AG09309 (cell line): ENCODE results near the gene SLC4A11.

ENCODE experiments used
- DNase-seq: peaks from one replicate; pipeline ENCODE4 v3.0.0-alpha.2; 2010; ENCODE audit warnings: low read depth
- H3K4me3 ChIP-seq: 2 replicates; pipeline ENCODE4 v1.5.1; 2011; ENCODE audit warnings: mild to moderate bottlenecking, low read depth, low read length, moderate library complexity; ENCODE audit not compliant: control insufficient read depth
- TF ChIP-seq, protein P1 (sequence below): IDR thresholded peaks from 2 replicates; pipeline ENCODE4 v1.5.1; 2011; ENCODE audit warnings: mild to moderate bottlenecking, low read depth, low read length, inconsistent platforms; ENCODE audit not compliant: insufficient read depth, control insufficient read depth; ENCODE audit errors: missing control alignments

The SLC4A11 gene

DNA sequence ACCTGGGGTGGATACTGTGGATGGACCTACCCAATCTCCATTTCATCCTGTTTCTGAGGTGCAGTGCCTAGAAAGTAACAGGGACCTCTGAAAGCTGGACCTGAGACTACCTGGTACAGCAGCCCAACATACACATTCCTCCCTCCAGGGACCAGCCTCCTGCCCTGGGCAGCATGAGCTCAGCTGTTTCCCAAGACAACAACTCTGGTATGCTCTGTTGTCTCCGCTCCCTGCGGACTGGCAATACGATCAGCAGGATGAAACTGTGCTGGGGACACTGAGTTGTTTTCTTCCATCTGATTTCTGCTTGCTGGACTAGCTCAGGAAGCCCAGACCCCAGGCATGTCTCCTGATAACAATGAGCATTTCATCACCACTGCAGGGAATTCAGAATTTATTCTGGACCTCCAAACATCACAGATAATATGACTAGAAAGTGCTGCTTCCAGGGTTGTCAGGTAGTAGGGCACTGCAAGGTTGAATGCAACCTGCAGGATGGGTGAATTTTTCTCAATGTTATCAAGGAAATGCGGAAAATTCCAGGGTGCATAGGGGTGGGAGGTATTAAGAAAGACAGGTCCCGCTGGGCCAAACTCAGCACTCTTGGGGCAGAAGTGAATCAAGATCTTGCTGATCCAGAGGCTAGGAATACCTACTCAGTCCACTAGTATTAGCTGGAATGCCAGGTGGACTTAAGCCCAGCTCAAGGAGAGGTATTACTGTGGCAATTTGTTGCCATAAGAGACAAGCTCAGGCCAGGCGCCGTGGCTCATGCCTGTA, 38.9 kb upstream of the SLC4A11 start:
- no peak for DNase-seq
- H3K4me3 ChIP-seq = no peak overlapping the region
- TF ChIP-seq, protein P1, sequence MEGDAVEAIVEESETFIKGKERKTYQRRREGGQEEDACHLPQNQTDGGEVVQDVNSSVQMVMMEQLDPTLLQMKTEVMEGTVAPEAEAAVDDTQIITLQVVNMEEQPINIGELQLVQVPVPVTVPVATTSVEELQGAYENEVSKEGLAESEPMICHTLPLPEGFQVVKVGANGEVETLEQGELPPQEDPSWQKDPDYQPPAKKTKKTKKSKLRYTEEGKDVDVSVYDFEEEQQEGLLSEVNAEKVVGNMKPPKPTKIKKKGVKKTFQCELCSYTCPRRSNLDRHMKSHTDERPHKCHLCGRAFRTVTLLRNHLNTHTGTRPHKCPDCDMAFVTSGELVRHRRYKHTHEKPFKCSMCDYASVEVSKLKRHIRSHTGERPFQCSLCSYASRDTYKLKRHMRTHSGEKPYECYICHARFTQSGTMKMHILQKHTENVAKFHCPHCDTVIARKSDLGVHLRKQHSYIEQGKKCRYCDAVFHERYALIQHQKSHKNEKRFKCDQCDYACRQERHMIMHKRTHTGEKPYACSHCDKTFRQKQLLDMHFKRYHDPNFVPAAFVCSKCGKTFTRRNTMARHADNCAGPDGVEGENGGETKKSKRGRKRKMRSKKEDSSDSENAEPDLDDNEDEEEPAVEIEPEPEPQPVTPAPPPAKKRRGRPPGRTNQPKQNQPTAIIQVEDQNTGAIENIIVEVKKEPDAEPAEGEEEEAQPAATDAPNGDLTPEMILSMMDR = no peak

DNA sequence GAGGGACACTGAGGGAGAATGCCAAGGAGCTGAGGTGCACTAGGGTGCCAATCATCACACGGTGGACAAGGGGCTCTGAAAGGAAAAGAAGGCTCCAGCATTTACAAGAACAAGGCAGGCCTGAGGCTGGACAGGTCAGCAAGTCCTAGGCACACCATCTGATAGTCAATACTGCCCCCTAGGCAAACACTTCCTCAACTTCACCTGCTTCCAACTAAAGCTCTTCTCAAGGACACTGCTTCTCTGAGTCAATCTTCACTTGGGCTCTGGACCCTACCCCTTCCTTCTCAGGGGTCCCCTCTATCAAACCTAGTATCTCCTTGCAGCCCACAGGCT, 37.7 kb upstream of the SLC4A11 start:
- H3K4me3 ChIP-seq = no peak overlapping the region
- DNase-seq = no peak
- TF ChIP-seq, protein P1 = peak; percentile 23

DNA sequence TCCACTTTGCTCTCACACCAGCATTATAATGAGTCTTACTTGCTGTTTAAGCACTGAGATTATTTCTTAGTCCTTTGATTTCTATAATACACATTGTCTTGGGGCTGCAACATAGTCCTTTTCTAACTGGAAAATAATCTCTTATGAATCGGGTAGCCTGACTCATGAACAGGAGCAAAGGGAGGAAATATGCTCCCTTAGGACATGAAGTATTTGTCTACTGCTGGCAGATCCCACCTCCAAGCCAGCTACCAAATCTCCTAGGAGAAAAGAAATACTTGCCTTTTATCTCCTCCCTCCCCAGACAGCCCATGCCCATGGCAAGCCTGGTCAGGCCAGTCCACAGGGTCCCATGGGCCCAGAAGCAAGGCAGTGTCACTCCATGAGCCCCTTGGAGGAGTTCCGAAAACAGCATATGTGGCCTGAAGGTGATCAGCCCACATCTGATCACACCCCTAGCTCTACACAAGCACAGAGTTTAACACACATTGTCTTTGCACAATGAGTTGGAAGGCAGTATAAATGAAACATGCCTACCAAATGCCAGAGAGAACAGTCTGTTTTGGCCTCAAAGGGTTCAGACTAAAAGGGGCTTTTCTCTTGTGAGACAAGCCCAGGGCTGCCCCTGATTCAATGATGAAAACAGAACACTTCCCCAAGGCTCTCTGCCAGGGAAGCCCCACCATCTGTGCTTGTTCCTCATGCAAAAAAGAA, 37.1 kb upstream of the SLC4A11 start:
- TF ChIP-seq, protein P1 = no peak
- DNase-seq = no peak

DNA sequence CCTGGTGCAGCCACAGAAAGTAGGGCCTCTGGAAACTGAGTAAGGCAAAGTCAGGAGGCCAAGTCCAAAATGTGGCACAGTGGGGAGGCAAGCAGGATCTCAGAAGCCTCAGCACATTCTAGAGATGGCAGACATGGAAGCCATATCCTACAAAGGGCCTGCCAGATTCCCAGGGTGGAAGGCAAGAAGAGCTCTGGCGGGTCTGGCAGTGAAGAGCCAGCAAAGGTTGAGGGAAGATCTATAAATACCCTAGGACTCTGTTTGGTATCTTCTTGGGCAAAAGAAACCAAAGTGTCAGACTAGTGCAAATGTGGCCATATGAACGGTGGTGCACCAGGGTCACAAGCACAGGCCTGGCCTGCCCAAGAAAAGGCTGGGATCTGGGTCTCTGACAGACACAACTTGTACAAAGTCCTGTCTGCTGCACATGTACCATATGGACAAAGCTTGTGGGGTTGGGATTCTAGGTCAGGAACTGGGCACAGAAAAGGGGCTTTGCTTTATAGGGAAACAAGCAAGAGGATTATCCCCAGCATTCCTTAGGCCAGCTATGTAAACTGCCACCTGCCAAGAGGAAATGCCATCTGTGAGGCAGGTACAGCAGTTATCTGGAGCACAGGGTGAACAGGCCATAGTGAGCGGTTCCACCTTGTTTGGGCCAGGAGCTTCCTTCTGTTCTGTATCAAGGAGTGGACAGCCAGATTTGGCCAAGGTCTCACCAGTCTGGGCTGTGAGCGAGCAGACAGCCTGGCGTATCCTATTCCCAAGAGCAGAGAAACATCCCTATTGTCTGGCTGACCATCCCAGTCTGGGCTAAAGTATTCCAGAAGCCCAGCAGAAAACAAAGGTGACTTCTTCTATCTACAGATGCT, 36.3 kb upstream of the SLC4A11 start:
- no peak for DNase-seq
- H3K4me3 ChIP-seq = no peak overlapping the region
- TF ChIP-seq, protein P1 = no peak

More for the DNA sequence above, 37.1 kb upstream of the SLC4A11 start:
- no peak overlapping the region for H3K4me3 ChIP-seq

DNA sequence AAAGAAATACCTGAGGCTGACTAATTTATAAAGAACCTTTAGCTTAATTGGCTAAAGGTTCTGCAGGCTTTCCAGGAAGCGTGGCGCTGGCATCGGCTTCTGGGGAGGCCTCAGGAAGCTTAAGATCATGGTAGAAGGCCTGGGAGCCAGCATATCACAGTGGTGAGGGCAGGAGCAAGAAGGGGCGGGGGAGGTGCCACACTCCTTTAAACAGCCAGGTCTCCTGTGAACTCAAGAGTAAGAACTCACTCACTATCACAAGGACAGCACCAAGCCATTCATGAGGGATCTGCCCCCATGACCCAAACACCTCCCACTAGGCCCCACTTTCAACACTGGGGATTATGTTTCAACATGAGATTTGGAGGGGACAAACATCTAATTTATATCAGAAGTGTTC, 34.4 kb upstream of the SLC4A11 start:
- TF ChIP-seq, protein P1 = no peak
- no peak overlapping the region for H3K4me3 ChIP-seq
- DNase-seq = no peak

DNA sequence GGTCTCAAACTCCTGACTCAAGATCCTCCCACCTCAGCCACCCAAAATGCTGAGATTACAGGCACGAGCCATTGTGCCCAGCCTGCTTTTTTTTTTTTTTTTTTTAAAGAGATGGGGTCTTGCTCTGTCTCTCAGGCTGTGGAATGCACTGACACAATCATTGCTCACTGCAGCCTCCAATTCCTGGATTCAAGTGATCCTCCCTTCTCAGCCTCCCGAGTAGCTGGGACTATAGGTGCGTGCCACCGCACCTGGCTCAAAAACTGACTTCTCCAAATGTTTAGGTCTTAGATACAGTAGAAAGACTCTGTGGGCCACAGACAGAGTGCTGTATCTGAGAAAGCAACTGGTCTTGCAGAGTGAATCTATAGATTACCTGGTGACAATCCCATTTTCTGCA, 31.1 kb upstream of the SLC4A11 start:
- TF ChIP-seq, protein P1 = no peak
- no peak for DNase-seq
- no peak overlapping the region for H3K4me3 ChIP-seq
